ENCODE results near the gene DSCAML1.

Gene DSCAML1

DNA sequence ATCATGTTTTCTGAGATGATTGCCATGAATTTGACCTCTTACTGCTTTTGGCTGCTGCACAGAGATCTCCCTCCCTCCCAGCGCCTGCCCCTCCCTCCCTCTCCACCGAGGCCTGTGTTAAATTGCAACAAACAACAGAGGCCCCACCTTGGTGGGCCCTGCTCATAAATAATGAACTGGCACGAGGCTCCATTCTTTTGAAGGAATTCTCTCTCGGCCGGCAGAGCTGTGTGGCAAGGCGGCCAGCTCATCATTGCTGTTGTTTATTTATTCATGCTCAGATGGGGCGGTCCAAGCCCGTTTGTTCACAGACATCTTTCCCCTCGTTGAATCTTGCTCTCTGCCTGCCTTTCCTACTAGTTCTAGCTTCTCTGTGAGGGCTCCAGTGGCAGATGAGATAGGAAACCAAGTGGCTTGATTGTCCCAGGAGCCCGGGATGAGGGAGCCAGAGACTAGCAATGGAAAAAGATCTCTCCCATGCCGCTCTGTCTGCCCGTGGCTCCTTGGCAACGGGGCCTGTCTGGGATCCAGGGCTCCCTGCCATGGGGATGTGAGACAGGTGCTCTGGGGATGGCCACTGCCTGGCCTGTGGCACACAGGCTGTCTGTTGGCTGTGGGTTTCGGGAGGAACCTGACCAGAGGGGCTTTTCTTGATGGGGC lies 192.6 kb downstream of the DSCAML1 start:
- no peak for DNase-seq

DNA sequence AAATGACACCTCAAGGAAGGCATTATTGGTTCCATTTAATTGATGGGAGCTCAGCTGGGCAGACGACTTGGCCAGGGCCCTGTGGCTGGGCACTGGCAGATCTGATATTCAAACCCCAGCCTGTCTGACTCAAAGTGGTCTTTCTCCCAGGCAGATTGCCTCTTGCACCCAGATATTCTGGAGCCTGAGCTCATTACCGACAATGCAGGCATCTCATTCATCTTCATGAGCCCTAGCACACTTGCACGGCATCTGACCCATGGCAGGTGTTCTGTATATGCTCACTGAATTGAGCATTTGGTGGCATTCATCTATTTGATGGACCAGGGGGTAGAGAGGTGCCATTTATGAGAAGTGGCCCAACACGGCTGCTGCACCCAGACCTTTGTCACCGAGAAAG lies 193.1 kb downstream of the DSCAML1 start:
- DNase-seq, result no peak

- no peak for DNase-seq
Measured at GRCh38 chr11:117601006-117601708, 195.9 kb downstream of the DSCAML1 start.

- DNase-seq, result no peak
Measured at GRCh38 chr11:117600234-117600783, 196.7 kb downstream of the DSCAML1 start.

- DNase-seq, result peak; percentile 26
Measured at GRCh38 chr11:117597071-117597470, 199.9 kb downstream of the DSCAML1 start.

DNA sequence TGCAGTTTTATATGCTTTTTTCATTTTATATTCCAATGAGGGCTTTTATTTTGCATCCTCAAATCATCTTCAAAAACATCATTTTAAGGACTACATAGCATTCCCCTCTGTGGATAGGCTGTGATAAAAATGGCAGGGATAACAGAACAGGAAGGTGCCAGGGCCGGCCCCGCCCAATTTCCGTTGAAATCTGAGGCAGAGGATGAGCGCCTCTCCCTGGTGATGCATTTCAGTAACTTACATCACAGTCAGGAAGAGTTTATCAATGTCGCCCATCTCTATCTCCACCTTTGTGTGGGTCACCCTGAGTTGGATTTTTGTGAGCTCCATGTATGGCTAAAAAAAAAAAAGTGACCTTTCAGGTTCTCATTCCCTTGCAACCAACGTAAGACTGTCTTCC lies 201.6 kb downstream of the DSCAML1 start:
- no peak for DNase-seq

DNA sequence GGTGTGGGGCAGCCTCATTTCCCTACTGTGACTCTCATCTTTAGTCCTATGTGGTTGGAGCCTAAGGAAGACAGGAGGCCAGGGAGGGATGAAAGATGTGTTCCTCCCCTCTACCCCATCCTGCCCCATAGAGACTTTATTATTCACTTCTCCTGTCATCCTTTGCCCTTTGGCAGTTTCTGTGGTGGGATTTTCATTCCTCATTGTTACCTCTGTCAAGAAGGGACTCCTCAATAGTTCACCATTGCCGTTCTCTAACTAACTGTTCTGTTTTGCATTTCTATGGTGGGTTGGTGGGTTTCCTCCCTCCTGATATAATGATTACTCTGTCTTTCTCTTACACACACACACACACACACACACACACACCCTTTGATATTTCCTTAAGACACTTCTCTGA lies 202.3 kb downstream of the DSCAML1 start:
- DNase-seq, result no peak

DNA sequence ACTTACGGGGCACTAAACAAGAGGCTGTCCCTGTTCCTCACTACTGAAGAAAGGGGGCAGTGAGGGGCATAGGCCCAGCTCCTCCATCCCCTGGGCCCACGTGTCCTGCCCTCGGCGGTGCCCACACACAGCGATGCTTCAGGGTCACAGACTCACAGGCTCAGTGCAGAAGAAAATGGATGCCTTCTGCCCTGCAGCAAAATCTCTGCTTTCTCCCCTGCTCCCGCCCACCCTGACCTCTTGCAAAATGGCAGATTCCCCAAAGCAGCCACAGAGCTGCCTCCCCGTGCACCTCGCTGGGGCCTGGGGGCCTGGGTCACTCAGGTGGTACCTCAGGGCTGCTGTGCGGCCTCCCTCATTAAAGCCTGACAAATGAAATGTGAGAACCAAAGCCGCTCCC lies 204.0 kb downstream of the DSCAML1 start:
- no peak for DNase-seq

DNA sequence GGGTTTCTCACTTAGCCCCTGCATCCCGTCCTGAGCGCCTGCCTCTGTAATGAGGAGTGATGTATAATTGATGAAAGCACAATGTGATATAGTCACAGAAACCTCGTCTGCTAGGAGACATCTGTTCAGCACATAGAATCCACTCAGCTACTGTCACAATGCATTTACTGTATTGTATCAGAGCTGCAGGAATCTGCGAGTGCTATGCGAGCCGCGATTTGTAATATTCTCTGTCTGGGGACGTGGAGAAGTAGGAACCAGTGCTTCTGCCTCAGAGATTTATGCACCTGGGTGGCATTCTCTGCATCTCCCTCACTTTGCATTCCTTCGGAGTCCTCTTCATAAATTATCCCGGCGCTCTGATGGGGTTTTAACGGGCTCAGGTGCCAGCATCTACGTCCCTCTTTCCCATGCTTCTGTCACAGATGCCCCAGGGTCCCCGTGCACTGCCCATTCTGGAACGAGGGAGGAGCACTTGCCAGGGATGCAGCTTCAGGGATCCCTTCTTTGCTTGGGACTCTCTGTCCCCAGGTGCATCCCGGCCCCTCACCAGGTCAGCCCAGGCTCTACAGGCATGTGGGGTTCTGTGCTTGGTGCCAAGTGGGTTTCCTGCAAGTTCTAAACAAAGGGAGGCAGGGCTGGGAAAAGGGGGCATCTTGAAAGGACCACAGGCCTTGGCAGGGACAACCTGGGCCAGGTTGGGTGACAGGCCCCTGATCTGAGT lies 205.5 kb downstream of the DSCAML1 start:
- no peak for DNase-seq

GRCh38 chr11:117589063-117589462 lies 208.0 kb downstream of the DSCAML1 start:
- DNase-seq, result no peak

DNA sequence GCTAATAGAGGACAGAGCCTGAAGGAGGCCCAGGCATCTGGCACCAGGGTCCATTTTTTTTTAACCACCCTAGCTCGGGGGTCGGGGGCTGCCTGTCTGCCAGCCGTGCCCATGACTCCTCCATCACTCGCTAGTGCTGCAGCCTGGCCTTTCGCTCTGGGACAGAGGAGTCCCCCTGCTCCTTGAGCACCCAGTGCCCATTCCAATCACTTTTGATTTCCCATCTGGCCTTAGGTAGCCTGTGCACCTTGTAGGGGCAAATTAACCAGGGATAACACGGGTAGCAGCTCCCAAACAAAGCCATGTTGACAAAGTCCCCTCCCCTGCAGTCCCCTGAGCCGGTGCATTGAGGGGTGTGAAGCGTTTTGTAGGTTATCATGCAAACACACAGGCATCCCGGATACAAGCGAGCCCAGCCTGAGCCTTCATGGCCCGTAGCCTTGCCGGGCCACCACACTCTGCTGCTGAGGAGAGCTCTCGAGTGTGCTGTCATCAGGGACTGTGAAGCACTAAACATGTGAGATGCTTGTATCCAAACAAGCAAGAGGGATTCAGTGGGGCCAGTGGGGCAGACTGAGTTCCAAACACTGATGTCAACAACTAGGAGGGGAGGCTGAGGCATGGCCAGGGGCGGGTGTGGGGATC lies 208.7 kb downstream of the DSCAML1 start:
- DNase-seq, result no peak

DNA sequence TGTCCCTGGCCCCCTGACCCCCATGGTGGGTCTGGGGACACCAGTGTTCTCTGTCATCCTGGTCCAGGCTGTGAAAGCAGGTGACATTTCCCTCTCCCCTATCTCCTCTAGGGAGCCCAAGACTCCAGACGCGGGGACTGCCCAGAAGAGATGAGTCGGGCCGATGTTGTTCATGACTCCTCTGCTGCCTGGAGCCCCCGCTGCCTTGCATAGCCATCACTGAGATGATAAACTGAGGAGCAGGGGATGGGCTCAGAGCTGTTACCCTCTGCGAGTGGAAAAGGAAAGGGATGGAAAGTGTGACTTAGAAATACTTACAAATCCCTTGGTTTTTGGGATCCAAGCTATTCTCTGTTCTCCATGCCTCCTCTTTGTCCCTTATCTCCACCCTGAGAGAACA lies 209.6 kb downstream of the DSCAML1 start:
- DNase-seq, result no peak

DNA sequence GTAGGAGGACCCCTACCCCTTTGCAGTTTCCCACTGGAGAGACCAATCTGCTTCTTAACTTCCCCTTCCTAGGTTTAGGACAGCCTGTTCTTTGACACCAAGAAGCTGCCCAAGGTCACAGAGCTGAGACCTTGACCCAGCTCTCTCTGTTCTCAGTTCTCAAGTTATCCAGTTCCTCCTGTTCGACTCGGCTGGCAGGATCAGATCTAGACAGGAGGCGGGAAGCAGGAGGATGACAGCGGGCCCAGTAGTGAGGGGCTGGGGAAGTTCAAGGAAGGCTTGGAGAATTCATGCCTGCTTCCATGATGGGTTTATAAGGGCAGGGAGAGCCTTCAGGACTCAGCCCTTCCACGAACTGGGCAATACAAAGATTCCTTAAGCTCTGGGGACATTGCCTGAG lies 210.6 kb downstream of the DSCAML1 start:
- DNase-seq, result no peak

GRCh38 chr11:117585631-117586030 lies 211.4 kb downstream of the DSCAML1 start:
- DNase-seq, result no peak

DNA sequence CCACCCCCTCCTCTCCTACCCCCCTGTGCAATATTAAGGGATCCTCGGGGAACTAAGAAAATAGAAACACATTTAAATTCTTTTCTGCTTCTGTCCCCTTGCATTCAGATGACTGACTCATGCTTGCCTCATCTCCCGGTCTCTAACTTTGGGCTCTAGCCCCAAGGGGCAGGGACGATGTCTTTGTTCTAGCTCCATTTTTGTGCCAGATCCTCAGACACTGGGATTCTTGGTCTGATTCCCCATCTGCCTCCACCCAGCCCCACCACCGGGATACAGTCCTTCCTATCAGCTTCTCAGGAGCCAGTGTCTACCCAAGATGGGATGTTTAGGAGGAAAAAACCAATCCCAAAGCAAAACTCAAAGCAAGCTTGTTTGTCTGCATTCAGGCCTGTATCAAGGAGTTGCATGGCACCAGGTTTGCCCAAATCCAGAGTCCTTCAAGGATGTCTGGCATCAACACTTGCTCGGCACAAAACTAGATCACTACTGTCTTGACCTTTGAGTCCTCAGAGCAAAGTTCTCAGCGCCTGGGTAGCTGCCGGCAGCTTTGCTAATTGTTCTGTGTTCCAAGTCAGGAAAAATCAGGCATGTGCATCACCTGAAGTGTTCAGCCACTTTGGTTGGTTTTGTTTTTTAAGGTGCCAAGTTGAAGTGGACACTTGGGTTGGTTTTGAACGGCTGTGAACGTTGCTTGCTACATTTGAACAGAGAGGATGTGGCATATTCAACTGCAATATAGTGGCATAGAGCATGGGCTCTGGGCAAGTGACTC lies 212.8 kb downstream of the DSCAML1 start:
- no peak for DNase-seq

- DNase-seq, result no peak
Measured at GRCh38 chr11:117583063-117583801, 213.8 kb downstream of the DSCAML1 start.

DNA sequence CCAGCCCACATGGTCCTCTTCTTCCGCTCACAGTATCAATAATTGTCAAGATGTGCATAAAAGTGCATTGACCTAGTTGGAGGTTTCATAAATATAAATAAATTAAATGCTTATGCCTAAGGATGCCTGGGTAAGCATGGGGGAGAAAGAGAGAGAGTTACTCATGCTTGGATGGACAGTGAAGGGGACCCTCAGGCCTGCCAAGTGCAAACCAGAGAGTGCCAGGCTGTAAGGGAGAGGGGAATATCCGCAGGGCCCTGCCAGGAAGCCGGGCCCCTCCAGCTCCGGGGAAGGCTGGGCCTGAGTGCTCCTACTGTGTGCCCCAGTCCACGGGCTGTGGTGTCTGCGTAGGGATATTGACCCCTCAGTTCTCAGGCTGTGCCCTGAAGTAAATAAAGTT lies 214.6 kb downstream of the DSCAML1 start:
- DNase-seq, result no peak

DNA sequence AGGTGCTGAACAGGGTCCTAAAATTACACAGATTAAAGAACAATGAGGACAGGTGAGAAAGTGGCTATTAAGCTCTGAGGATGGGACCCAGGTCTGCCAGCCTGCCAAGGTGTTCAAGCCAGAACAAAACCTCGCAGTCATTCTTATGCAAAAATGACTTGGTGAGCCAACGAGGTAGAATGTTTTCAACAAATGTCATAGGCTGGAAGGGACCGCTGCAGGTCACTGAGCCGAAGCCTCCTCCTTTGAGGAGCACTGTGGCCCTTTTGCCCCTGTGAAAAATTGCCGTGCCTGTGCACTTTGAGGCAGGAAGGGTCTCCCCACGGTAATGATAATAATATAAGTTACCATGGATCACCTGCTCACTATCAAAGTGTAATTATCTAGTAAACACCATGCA lies 216.2 kb downstream of the DSCAML1 start:
- no peak for DNase-seq

DNA sequence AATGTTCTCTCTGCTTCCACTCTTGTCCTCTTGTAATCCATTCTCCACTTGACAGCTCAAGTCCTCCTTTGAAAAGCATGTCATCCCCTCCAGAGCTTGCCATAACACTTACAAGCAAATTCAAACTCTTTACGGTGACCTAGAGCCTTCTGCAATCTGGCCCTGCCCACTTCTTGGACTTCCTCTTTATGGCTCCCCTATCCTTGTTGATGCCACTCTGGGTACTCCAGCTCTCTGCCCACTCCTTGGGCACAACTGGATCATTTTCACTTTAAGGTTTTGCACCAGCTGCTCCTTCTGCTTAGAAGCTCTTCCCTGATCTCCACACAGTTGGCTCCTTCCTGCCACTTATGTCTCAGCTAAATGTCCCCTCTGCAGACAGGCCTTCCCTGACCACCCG lies 217.9 kb downstream of the DSCAML1 start:
- peak; percentile 47 for DNase-seq

DNA sequence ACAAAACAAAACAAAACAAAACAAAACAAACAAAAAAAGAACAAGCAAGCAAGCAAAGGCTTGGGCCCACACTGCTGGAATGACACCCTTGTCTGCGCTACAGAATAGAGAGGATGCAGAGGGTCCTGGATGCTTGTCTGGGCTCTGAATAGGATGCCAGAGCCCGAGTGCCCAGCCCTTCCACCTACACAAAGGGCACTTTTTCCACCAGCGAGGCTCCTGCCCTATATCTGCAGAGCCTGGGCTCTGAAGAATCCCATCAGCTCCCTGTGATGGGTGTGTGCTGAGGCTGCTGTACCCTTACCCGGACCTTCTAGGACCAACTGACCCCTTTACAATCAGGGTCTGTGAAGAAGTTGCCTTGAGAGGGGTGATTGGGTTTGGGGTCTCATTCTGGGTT lies 221.2 kb downstream of the DSCAML1 start:
- no peak for DNase-seq

GRCh38 chr11:117574551-117574950 lies 222.5 kb downstream of the DSCAML1 start:
- DNase-seq, result no peak

DNA sequence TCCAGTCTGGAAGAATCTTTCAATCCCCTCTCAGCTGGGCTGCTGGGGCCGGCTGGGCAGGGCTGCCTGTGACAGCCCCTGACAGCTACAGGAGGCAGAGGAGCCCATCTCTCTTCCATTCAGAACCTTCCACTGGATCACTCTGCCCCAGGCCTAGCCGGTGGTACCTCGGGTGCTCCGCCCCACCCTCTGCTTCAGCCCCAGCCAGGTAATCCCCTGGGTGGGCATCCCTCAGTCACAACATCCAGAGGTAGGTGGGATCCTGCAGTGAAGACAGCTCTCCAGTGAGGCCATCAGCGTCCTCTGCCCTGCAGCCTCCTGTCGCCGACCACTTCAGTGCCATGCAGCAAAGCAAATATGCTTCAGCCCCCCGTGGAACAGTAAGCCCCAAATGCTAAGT lies 223.7 kb downstream of the DSCAML1 start:
- no peak for DNase-seq
